Peyer's patch (tissue), 4 donors: Measurements from ENCODE around the gene CD1C. TPM values are rescaled to one million over a fixed set of nuclear protein-coding genes. Genes with fewer than 3 reads are reported as not detected.

Experiments used
- DNase-seq, 3 donors: peaks; one replicate each; pipeline ENCODE4 v3.0.0-alpha.2; 2017 to 2019
- H3K27ac ChIP-seq, 4 donors: fragments of 200-600 bp; sonication (generic); one replicate each; pipeline ENCODE4 v1.5.1; 2016 to 2019
- H3K27me3 ChIP-seq, 2 donors: fragments of 200-600 bp; sonication (generic); one replicate each; pipeline ENCODE4 v1.5.1; 2019
- H3K36me3 ChIP-seq, 3 donors: fragments of 200-600 bp; sonication (generic); one replicate each; pipeline ENCODE4 v1.5.1; 2016 to 2019
- H3K4me1 ChIP-seq, 4 donors: fragments of 200-600 bp; sonication (generic); one replicate each; pipeline ENCODE4 v1.5.1; 2016 to 2019
- H3K4me3 ChIP-seq, 4 donors: fragments of 200-600 bp; sonication (generic); 1 replicate in 3 of 4; 2 replicates in 1 of 4; pipeline ENCODE4 v1.5.1; 2016 to 2019; ENCODE audit warnings: mild to moderate bottlenecking in 1 of 4
- H3K9me3 ChIP-seq, 4 donors: fragments of 200-600 bp; sonication (generic); one replicate each; pipeline ENCODE4 v1.5.1; 2016 to 2019; ENCODE audit warnings: mild to moderate bottlenecking in 1 of 4
- POLR2A ChIP-seq, 2 donors: fragments of 450-650 bp; IDR thresholded peaks; one replicate each; pipeline ENCODE4 v1.5.1; 2017; ENCODE audit warnings: antibody characterized with exemption in 2 of 2, mild to moderate bottlenecking in 2 of 2, moderate library complexity in 2 of 2
- total RNA-seq, 4 donors: library from RNA; depleted of rRNA; stranded (reverse); fragments of >200 nt; gene quantifications; one replicate each; pipeline ENCODE4 v1.1.0, GENCODE V29; 2016
- TF ChIP-seq, protein P1 (sequence below), 6 experiments: fragments of 450-650 bp in 4 of 6; fragments of 200-600 bp in 2 of 6; sonication (generic) in 1 of 6; IDR thresholded peaks; one replicate each; pipeline ENCODE4 v1.5.1; 2017 to 2019; ENCODE audit warnings: antibody characterized with exemption in 6 of 6, mild to moderate bottlenecking in 3 of 6, moderate library complexity in 1 of 6

The CD1C gene
- total RNA-seq, 4 donors from 2014 or later: 1.3 to 15.7 TPM; not detected in 2

DNA sequence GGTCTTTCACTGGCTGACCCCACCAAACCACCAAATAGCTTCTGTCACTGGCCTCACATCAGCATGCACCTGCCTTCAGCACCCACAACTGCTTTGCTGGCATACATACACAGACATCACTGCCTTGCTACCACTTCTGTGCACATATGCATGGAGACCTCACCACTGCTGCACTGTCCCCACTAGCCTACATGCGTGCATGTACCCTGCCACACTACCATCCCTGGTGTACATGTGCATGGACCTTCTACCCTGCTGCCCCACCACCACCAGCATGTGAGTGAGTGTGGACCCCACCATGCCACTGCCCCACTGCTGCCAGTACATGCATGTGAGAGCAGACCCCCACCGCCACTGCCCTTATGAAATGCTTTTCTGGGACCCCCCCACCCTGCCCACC lies 6.1 kb downstream of the CD1C start:
- H3K4me1 ChIP-seq: no peaks in the 10 kb centered on the region
- no peaks in the 10 kb centered on the region for H3K27me3 ChIP-seq
- TF ChIP-seq POLR2A (IDR thresholded peaks at IDR 0.05): no peak
- TF ChIP-seq, protein P1, sequence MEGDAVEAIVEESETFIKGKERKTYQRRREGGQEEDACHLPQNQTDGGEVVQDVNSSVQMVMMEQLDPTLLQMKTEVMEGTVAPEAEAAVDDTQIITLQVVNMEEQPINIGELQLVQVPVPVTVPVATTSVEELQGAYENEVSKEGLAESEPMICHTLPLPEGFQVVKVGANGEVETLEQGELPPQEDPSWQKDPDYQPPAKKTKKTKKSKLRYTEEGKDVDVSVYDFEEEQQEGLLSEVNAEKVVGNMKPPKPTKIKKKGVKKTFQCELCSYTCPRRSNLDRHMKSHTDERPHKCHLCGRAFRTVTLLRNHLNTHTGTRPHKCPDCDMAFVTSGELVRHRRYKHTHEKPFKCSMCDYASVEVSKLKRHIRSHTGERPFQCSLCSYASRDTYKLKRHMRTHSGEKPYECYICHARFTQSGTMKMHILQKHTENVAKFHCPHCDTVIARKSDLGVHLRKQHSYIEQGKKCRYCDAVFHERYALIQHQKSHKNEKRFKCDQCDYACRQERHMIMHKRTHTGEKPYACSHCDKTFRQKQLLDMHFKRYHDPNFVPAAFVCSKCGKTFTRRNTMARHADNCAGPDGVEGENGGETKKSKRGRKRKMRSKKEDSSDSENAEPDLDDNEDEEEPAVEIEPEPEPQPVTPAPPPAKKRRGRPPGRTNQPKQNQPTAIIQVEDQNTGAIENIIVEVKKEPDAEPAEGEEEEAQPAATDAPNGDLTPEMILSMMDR (IDR thresholded peaks at IDR 0.05): no peak
- DNase-seq: no peak
- H3K36me3 ChIP-seq: no peaks in the 10 kb centered on the region
- H3K9me3 ChIP-seq: no peaks in the 10 kb centered on the region
- H3K27ac ChIP-seq: no peak overlapping the region
- H3K4me3 ChIP-seq: no peak overlapping the region

DNA sequence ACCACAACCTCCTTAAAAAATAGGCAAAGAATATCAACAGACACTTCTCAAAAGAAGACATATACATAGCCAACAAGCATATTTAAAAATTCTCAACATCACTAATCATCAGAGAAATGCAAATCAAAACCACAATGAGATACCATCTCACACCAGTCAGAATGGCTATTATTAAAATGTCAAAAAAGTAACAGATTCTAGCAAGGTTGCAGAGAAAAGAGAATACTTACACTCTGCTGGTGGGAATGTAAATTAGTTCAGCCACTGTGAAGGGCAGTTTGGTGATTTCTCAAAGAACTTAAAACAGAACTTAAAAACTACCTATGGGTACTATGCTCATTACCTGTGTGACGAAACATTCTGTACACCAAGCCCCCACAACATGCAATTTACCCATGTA lies 20.9 kb downstream of the CD1C start:
- TF ChIP-seq, protein P1 (IDR thresholded peaks at IDR 0.05): no peak
- no peak for TF ChIP-seq POLR2A (IDR thresholded peaks at IDR 0.05)
- no peak for DNase-seq
- H3K4me3 ChIP-seq: no peak overlapping the region
- no peaks in the 10 kb centered on the region for H3K27me3 ChIP-seq
- no peaks in the 10 kb centered on the region for H3K9me3 ChIP-seq
- no peaks in the 10 kb centered on the region for H3K4me1 ChIP-seq
- H3K36me3 ChIP-seq: no peaks in the 10 kb centered on the region
- no peak overlapping the region for H3K27ac ChIP-seq

DNA sequence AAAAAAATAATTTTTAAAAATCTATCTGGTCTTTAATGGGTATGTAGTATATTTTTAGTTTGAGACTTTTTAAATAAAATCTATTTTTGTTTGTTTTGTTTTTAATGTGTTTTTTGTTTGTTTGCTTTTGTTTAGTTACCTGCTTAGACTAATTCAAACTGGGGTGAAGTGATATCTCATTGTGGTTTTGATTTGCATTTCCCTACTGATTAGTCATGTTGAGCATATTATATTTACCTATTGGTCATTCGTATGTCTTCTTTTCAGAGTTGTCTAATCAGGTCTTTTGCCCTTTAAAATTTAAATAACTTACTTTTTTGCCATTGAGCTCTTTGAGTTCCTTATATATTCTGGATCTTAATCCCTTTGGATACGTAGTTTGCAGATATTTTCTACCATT lies 21.3 kb downstream of the CD1C start:
- Histone ChIP-seq H3K27ac (no peak overlapping the region), H3K27me3 (no peaks in the 10 kb centered on the region), H3K9me3 (no peaks in the 10 kb centered on the region), H3K4me3 (no peak overlapping the region), H3K36me3 (no peaks in the 10 kb centered on the region), H3K4me1 (no peaks in the 10 kb centered on the region)
- DNase-seq: no peak
- TF ChIP-seq, protein P1 (IDR thresholded peaks at IDR 0.05): no peak
- TF ChIP-seq POLR2A (IDR thresholded peaks at IDR 0.05): no peak

DNA sequence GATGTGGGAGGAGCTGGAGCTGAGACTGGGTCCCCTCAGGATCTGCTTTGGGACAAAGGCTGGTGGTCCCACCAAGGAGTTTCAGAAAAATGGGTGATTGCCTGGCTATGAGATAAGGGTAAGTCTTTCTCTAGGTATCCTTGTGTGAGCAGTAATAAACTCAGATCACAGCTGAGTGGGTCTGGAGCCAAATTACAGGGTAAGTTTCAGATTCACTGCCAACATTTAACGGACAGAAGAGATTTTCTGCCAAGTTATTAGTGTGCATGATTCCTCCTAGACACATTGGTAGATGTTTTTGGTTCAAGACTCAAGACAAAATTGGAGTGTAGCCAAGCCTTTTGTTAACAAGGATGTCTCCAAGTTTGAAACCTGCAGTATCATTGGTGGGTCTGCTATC lies 34.1 kb downstream of the CD1C start:
- H3K27me3 ChIP-seq: no peaks in the 10 kb centered on the region
- DNase-seq: no peak
- H3K4me3 ChIP-seq: no peak overlapping the region
- no peaks in the 10 kb centered on the region for H3K9me3 ChIP-seq
- H3K36me3 ChIP-seq: no peaks in the 10 kb centered on the region
- no peaks in the 10 kb centered on the region for H3K4me1 ChIP-seq
- no peak overlapping the region for H3K27ac ChIP-seq
- no peak for TF ChIP-seq POLR2A (IDR thresholded peaks at IDR 0.05)
- TF ChIP-seq, protein P1 (IDR thresholded peaks at IDR 0.05): no peak

DNA sequence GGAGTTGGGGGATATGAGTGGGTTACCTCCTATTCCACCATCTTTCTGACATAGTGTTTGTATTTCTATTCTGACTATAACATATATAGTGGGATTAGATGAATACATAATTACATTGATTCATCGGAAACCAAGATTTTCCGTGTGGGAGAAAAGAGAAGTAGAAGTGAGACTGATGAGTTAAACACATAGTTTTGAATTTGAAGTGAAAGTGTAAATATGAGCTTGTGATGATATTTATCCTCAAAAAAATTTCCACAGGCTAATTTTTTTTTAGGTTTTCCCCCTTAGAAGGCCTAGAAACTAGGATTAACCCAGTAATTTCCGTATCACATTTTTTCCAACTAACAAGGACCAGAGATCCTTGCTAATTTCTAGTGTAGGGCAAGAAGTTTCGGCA lies 34.7 kb downstream of the CD1C start:
- no peak for DNase-seq
- TF ChIP-seq POLR2A (IDR thresholded peaks at IDR 0.05): no peak
- TF ChIP-seq, protein P1 (IDR thresholded peaks at IDR 0.05): no peak

DNA sequence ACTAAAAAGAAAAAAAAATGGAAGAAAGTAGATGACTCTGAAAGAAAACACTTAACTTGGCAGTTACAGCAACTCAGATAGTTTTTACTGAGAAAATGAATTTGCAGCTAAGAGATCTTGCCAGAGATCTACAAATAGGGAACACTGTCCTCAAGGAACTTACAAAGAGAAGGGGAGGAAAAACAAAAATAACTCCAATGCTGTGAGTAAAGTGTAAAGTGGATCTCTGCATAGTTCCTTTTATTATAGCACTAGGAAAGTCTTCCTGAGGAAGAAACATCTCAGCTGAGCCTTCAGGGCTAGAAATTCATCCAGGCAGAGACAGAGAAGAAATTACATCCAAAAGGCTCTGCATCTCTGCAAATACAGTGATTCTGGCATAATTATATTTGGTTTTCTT lies 37.8 kb downstream of the CD1C start:
- no peak for DNase-seq
- Histone ChIP-seq H3K36me3 (no peaks in the 10 kb centered on the region), H3K4me1 (no peaks in the 10 kb centered on the region), H3K4me3 (no peak overlapping the region), H3K27me3 (no peaks in the 10 kb centered on the region), H3K9me3 (no peaks in the 10 kb centered on the region), H3K27ac (no peak overlapping the region)
- TF ChIP-seq POLR2A (IDR thresholded peaks at IDR 0.05): no peak
- TF ChIP-seq, protein P1 (IDR thresholded peaks at IDR 0.05): no peak

More for the DNA sequence above, 34.7 kb downstream of the CD1C start:
- H3K4me3 ChIP-seq: no peak overlapping the region
- H3K36me3 ChIP-seq: no peaks in the 10 kb centered on the region
- H3K27me3 ChIP-seq: no peaks in the 10 kb centered on the region
- no peaks in the 10 kb centered on the region for H3K4me1 ChIP-seq
- H3K27ac ChIP-seq: no peak overlapping the region
- H3K9me3 ChIP-seq: no peaks in the 10 kb centered on the region
